ENCODE measurements around the gene CLDN14. TPM values are rescaled to one million over a fixed set of nuclear protein-coding genes. Genes with fewer than 3 reads are reported as not detected.

The CLDN14 gene
- total RNA-seq, 2 experiments from 2014 or later = not detected

DNA sequence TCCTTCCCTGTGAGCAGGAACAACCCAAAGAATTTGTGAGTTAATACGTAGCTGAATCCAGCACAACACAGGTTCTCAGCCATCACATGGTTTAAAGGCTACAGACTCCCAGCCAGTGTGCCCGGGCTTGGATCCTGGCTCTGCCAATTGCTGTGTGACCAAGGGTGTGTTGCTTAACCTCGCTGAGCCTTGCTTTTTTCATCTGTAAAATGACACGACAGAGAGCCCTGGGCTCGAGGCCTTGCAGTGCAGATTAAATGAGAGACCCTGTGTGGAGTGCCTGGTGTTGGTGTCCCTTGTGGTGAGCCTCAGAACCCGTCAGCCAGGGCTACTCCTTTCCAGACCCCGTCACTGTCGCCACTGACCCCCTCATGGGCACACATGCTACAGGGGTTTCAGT is 55.3 kb downstream of the CLDN14 start:
- no peak for DNase-seq
- H3K27me3 Mint-ChIP-seq = no peaks in the 10 kb centered on the region
- no peak overlapping the region for H3K27ac Mint-ChIP-seq
- ChIA-PET POLR2A (no interaction called here), CTCF (no interaction called here)
- no peak overlapping the region for H3K4me3 ChIP-seq (ENCODE audit: low read length)
- peaks cover under 1% of the 10 kb centered on the region for H3K4me1 ChIP-seq (ENCODE audit: insufficient read depth, low read length)
- no peaks in the 10 kb centered on the region for H3K9me3 ChIP-seq (ENCODE audit: control insufficient read depth in 1 of 2, insufficient read depth in 1 of 2, low read length in 2 of 2)
- H3K4me3 Mint-ChIP-seq = no peak overlapping the region
- no peaks in the 10 kb centered on the region for H3K27me3 ChIP-seq (ENCODE audit: control insufficient read depth in 1 of 2, insufficient read depth in 2 of 2, low read length in 2 of 2)
- ATAC-seq (ENCODE audit: poor library complexity) = no peak
- no peak overlapping the region for H3K27ac ChIP-seq (ENCODE audit: low read depth in 1 of 2, low read length in 2 of 2)
- no peaks in the 10 kb centered on the region for H3K36me3 ChIP-seq (ENCODE audit: insufficient read depth, low read length)
- TF ChIP-seq, protein P1, sequence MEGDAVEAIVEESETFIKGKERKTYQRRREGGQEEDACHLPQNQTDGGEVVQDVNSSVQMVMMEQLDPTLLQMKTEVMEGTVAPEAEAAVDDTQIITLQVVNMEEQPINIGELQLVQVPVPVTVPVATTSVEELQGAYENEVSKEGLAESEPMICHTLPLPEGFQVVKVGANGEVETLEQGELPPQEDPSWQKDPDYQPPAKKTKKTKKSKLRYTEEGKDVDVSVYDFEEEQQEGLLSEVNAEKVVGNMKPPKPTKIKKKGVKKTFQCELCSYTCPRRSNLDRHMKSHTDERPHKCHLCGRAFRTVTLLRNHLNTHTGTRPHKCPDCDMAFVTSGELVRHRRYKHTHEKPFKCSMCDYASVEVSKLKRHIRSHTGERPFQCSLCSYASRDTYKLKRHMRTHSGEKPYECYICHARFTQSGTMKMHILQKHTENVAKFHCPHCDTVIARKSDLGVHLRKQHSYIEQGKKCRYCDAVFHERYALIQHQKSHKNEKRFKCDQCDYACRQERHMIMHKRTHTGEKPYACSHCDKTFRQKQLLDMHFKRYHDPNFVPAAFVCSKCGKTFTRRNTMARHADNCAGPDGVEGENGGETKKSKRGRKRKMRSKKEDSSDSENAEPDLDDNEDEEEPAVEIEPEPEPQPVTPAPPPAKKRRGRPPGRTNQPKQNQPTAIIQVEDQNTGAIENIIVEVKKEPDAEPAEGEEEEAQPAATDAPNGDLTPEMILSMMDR (IDR thresholded peaks at IDR 0.05) = no peak
- intact Hi-C loops (cut with DNase I, micrococcal nuclease) = loop anchor here in 1 of 2 experiments (10.0 kb wide), 1 partner anchor 500 kb away; no protein-coding TSS in a partner anchor
- H3K9me3 Mint-ChIP-seq = no peaks in the 10 kb centered on the region
- H3K4me1 Mint-ChIP-seq (ENCODE audit: low read depth) = no peaks in the 10 kb centered on the region
- H3K36me3 Mint-ChIP-seq (ENCODE audit: low read depth) = no peaks in the 10 kb centered on the region

DNA sequence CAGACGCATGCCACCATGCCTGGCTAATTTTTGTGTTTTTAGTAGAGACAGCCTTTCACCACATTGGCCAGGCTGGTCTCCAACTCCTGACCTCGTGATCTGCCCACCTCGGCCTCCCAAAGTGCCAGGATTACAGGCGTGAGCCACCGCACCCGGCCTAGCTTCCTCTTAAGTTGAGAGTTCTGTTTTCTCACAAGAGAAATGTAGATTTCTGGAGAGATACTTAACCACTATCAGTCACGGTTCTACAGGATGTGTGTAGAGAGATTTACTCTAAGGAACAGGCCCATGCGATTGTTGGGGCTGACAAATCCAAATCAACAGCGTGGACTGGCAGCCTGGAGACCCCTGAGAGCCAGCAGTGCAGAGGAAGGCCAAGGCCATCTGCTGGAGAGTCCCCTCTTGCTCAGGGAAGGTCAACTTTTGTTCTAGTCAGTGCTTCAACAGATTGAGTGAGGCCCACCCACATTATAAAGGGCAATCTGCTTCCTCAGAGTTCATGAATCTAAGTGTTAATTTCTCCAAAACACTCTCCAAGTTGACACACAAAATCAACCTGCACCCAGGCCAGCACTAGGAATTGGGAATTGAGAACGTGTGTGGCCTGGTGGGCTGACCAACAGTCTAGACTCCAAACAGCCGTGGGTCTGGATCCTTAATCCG is 56.0 kb downstream of the CLDN14 start:
- H3K4me3 ChIP-seq (ENCODE audit: low read length) = no peak overlapping the region
- H3K9me3 Mint-ChIP-seq = no peaks in the 10 kb centered on the region
- intact Hi-C loops (cut with DNase I, micrococcal nuclease) = loop anchor here in 1 of 2 experiments (10.0 kb wide), 1 partner anchor 501 kb away; no protein-coding TSS in a partner anchor
- H3K27me3 ChIP-seq (ENCODE audit: control insufficient read depth in 1 of 2, insufficient read depth in 2 of 2, low read length in 2 of 2) = no peaks in the 10 kb centered on the region
- no peaks in the 10 kb centered on the region for H3K36me3 Mint-ChIP-seq (ENCODE audit: low read depth)
- no peak overlapping the region for H3K27ac Mint-ChIP-seq
- no peaks in the 10 kb centered on the region for H3K4me1 Mint-ChIP-seq (ENCODE audit: low read depth)
- H3K4me3 Mint-ChIP-seq = no peak overlapping the region
- ATAC-seq (ENCODE audit: poor library complexity) (no peak), DNase-seq (no peak)
- no peaks in the 10 kb centered on the region for H3K9me3 ChIP-seq (ENCODE audit: control insufficient read depth in 1 of 2, insufficient read depth in 1 of 2, low read length in 2 of 2)
- POLR2A ChIA-PET = no interaction called here
- TF ChIP-seq, protein P1 (IDR thresholded peaks at IDR 0.05) = no peak
- H3K27me3 Mint-ChIP-seq = no peaks in the 10 kb centered on the region
- H3K27ac ChIP-seq (ENCODE audit: low read depth in 1 of 2, low read length in 2 of 2) = no peak overlapping the region
- CTCF ChIA-PET = no interaction called here
- H3K4me1 ChIP-seq (ENCODE audit: insufficient read depth, low read length) = no peaks in the 10 kb centered on the region
- H3K36me3 ChIP-seq (ENCODE audit: insufficient read depth, low read length) = no peaks in the 10 kb centered on the region

DNA sequence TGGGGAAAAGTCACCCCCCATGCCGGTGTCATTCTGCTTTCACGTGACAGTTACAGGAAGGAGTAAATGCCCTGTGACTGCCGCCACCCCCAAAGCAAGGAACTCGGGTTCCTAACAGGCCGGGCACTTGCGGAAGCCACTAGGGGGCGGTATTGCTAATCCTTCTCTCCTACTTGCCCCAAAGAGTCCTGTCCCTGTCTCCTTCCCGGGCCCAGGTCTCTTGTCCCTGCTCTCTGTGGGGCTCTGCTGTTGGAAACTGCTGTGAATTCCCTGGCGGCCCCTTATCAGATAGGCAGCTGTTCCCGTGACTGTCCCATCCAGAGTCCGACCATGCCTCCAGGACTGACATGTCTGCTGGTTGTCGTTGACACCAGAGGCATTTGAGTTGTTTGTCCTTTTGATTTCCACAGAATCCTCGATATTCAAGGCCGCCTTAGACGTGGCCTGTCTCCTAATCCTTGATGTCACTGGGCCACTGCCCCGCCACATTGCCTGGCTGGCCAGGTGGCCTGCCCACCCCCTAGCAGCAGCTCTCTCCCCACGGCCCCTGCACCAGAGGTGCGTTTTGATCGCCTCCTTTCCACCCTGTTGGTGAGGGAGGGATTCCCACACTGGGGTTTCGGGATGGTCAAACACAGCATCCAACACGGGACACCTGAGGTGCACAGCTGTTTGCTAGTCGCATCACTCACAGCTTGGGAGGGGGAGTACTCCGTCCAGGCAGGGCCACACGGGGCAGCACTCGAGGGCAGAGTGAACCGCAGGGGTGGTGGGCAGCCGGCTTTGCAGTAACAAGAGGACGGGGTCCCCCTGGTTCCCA is 57.4 kb downstream of the CLDN14 start:
- Mint-ChIP-seq H3K9me3 (no peaks in the 10 kb centered on the region), H3K36me3 (ENCODE audit: low read depth) (no peaks in the 10 kb centered on the region), H3K27ac (no peak overlapping the region), H3K4me1 (ENCODE audit: low read depth) (no peaks in the 10 kb centered on the region), H3K4me3 (no peak overlapping the region), H3K27me3 (no peaks in the 10 kb centered on the region)
- ChIA-PET CTCF (no interaction called here), POLR2A (no interaction called here)
- TF ChIP-seq, protein P1 (IDR thresholded peaks at IDR 0.05) = peak; percentile 25
- DNase-seq (peak in 4 of 14 experiments; percentile 10 to 56 (median 52)), ATAC-seq (ENCODE audit: poor library complexity) (no peak)
- Histone ChIP-seq H3K4me1 (ENCODE audit: insufficient read depth, low read length) (no peaks in the 10 kb centered on the region), H3K27me3 (ENCODE audit: control insufficient read depth in 1 of 2, insufficient read depth in 2 of 2, low read length in 2 of 2) (no peaks in the 10 kb centered on the region), H3K27ac (ENCODE audit: low read depth in 1 of 2, low read length in 2 of 2) (no peak overlapping the region), H3K9me3 (ENCODE audit: control insufficient read depth in 1 of 2, insufficient read depth in 1 of 2, low read length in 2 of 2) (no peaks in the 10 kb centered on the region), H3K4me3 (ENCODE audit: low read length) (no peak overlapping the region), H3K36me3 (ENCODE audit: insufficient read depth, low read length) (no peaks in the 10 kb centered on the region)
- intact Hi-C loops (cut with DNase I, micrococcal nuclease) = loop anchor here in 1 of 2 experiments (10.0 kb wide), 1 partner anchor 502 kb away; no protein-coding TSS in a partner anchor

Data from CD4-positive, alpha-beta T cell (primary cell).